Small intestine (tissue), 7 donors: ENCODE results near the gene NF2. TPM values are rescaled to one million over a fixed set of nuclear protein-coding genes. Genes with fewer than 3 reads are reported as not detected.

Experiments used
- DNase-seq, 2 donors: peaks; one replicate each; pipeline versions ENCODE4 v3.0.0 to v3.0.0-alpha.2; 2013
- FAIRE-seq: peaks from 2 replicates; lab custom pipeline; 2012; peaks lifted over from hg19 to GRCh38; lab: Jason Lieb, UNC
- H3K27ac ChIP-seq, 3 donors: one replicate each; pipeline ENCODE4 v1.5.1; 2013; ENCODE audit warnings: low read length in 2 of 3, mild to moderate bottlenecking in 2 of 3, control low read depth in 1 of 3, inconsistent platforms in 1 of 3, low read depth in 1 of 3, moderate library complexity in 1 of 3
- H3K27me3 ChIP-seq, 3 donors: one replicate each; pipeline ENCODE4 v1.6.1; 2013; ENCODE audit warnings: low read length in 3 of 3, inconsistent platforms in 1 of 3; ENCODE audit not compliant: control insufficient read depth in 3 of 3, insufficient read depth in 3 of 3
- H3K36me3 ChIP-seq, 3 donors: one replicate each; pipeline ENCODE4 v1.6.1; 2013; ENCODE audit warnings: low read length in 3 of 3, inconsistent platforms in 1 of 3, low read depth in 1 of 3, mild to moderate bottlenecking in 1 of 3, moderate library complexity in 1 of 3; ENCODE audit not compliant: control insufficient read depth in 3 of 3, insufficient read depth in 2 of 3
- H3K4me1 ChIP-seq, 3 donors: one replicate each; pipeline ENCODE4 v1.6.1; 2013; ENCODE audit warnings: low read length in 2 of 3, inconsistent platforms in 1 of 3, low read depth in 1 of 3, mild to moderate bottlenecking in 1 of 3, moderate library complexity in 1 of 3; ENCODE audit not compliant: control insufficient read depth in 3 of 3, insufficient read depth in 2 of 3
- H3K4me3 ChIP-seq, 3 donors: one replicate each; pipeline ENCODE4 v1.5.1; 2013; ENCODE audit warnings: low read length in 3 of 3, control low read depth in 1 of 3, inconsistent platforms in 1 of 3, low read depth in 1 of 3, mild to moderate bottlenecking in 1 of 3, moderate library complexity in 1 of 3
- H3K9me3 ChIP-seq, 2 donors: one replicate each; pipeline ENCODE4 v1.6.1; 2013; ENCODE audit warnings: low read depth in 1 of 2, low read length in 1 of 2; ENCODE audit not compliant: control insufficient read depth in 2 of 2, insufficient read depth in 1 of 2
- WGBS, 3 donors: extraction: QIAGEN DNeasy Blood & Tissue Kit; methylation state at CpG; one replicate each; pipeline ENCODE4 v1.1.7; 2013; 5-methylcytosine and 5-hydroxymethylcytosine counted together
- polyA plus RNA-seq, 4 donors: library from polyadenylated mRNA; stranded (reverse) in 3 of 4; unstranded in 1 of 4; fragments of 200-250 nt in 3 of 4; fragments of 120-200 nt in 1 of 4; gene quantifications; one replicate each; pipeline versions ENCODE4 v1.2.1 to v1.2.3, GENCODE V29; 2013
- donor health status: healthy with polysubstance abuse.
- donor health status: control.
- donor health status: control.
- donor health status: Bipolar disorder and iron deficiency.
- donor health status: healthy.

NF2 gene
- polyA plus RNA-seq, 4 donors, result 6.5 to 14.7 (median 9.8) TPM

DNA sequence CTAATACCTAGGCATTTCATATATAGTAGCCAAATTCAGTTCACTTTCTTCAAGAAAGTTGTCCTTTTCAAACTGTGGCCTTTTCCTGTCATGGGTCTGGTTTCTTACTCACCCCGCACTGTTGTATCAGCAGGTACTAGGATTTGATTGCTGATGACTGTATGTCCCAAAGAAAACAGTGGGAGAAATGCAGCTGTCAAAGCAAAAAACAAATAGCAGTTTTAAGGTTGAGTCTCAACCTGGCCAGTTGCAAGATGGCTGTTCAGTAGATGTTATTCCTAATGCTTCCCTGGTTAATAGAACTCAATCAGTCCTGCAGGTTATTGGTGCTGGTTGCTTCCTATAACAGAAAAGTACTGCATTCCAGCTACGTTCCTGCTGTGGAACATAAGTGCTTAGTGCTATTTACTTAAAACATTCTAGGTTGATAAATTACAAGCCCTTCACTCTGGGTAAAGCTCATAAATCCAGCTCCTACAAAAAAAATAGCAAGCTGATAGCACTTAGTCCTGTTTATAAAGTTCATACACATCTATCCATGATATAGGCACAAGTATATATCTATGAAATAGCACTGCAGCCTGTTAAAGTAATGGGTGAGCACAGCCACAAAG is 26.6 kb downstream of the NF2 start:
- peak in 1 of 2 donors; percentile 7 for DNase-seq
- Histone ChIP-seq H3K4me1 (peaks cover 0 to 20% (median 2%) of the 10 kb centered on the region in 3 donors), H3K27ac (no peak overlapping the region), H3K4me3 (no peak overlapping the region), H3K9me3 (no peaks in the 10 kb centered on the region), H3K36me3 (no peaks in the 10 kb centered on the region), H3K27me3 (no peaks in the 10 kb centered on the region)
- FAIRE-seq, result no peak
- WGBS, 3 donors, result 76 to 80% (median 79%) methylated on average over 2 of the region's 2 CpGs

DNA sequence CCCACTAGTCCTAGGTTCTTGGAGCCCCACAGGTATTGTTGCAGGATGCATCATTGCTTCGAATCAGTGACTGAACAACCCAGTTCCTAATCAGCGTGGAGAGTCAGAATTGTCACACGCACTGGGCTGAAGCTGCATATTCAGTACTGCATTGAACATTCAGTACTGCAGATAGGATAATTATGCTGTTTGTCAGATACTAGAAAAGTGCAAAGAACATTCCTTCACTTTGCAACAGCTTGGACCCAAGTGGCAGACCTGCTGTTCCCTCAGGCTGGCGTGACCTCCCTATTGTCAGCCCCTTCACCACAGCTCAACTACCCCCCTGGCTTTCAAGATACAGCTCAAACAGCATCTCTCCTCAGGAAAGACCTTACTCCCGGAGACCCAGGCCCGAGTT is 27.6 kb downstream of the NF2 start:
- Histone ChIP-seq H3K4me1 (peaks cover 0 to 20% (median 2%) of the 10 kb centered on the region in 3 donors), H3K4me3 (no peak overlapping the region), H3K9me3 (no peaks in the 10 kb centered on the region), H3K27ac (no peak overlapping the region), H3K27me3 (no peaks in the 10 kb centered on the region), H3K36me3 (no peaks in the 10 kb centered on the region)
- no peak for DNase-seq
- WGBS, 3 donors, result 93 to 95% (median 94%) methylated on average over 6 of the region's 6 CpGs
- no peak for FAIRE-seq

DNA sequence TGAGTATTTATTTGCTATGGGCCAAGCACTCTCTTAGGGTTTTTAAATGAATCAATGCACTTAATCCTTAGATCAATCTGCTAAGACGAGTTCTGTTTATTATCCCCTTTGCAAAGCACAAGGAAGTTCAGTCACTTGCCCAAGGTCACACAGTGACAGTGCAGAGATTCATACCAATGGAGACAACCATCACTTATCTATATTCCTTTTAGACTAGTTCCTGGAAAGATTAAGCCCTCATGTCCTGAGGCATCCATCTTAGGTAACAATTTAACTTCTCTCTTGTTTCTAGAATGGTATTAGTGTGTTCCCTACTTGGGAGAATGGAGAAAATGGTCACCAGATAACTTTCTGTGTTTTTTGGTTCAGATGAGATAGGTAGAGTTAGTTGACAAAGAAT is 28.3 kb downstream of the NF2 start:
- Histone ChIP-seq H3K27ac (no peak overlapping the region), H3K36me3 (peaks cover 0 to 1% (median 0%) of the 10 kb centered on the region in 3 donors), H3K4me3 (no peak overlapping the region), H3K9me3 (no peaks in the 10 kb centered on the region), H3K4me1 (peaks cover 0 to 20% (median 2%) of the 10 kb centered on the region in 3 donors), H3K27me3 (no peaks in the 10 kb centered on the region)
- DNase-seq (no peak), FAIRE-seq (no peak)
- WGBS, 3 donors, result 20 to 56% (median 29%) methylated on average over 1 of the region's 1 CpG

DNA sequence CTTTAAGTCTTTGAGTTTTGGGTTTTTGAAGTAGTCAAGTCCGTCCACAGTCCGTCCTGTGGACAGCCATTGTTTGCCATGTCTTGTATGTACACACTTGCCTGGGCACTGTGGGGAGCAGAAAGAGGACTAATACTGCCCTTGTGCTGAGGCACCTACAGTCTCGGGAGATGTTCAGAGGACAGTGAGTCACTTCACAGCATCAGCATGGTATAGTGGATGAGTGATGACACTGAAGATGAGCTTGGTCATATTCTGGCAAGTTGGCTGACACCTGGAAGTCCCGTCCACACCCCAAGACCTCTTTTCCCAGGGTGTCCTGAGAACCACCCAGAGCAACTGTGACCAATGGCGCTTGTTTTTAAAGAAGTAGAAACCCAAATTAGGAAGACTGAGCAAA is 29.2 kb downstream of the NF2 start:
- WGBS, 3 donors, result 94 to 97% (median 97%) methylated on average over 5 of the region's 5 CpGs
- Histone ChIP-seq H3K9me3 (no peaks in the 10 kb centered on the region), H3K4me3 (no peak overlapping the region), H3K4me1 (peaks cover 0 to 20% (median 2%) of the 10 kb centered on the region in 3 donors), H3K36me3 (peaks cover 0 to 4% (median 3%) of the 10 kb centered on the region in 3 donors), H3K27me3 (no peaks in the 10 kb centered on the region), H3K27ac (no peak overlapping the region)
- DNase-seq, result no peak
- no peak for FAIRE-seq

DNA sequence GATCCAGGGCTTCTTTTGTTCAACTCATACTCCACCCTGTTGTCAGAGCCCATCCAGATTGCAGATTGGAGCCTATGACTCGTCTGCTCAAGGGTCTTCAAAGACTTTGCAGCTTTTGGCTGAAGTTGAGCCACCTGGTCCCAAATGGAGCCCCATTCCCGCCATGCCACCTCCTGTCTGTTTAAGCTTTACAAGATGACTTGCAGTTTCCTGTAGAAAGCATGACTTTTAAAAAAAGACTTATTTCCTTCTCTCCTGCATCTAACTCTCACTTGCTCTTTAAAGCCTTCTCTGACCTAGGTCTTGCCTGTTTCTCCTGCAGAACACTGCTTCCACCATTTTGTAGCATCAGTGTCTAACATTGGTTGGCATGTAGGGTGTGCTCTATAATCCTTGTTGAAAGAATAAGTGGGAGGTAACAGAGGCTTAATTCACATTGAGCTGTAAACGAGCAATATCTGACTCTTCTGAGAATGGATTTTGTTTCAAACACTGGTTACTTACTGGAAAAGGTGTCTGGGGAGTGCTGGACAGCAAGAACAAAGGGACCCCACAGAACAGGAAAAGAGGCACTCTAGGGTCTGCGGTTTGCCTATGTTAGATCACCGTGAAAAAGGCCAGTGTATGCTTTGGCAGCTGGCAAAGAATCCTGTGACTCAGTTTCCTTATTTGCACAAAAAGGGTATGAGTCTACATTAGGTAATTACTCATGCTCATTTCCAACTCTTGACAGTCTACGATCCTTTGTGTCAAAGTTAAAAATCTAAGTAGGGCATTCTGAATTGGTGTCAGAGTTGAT is 30.3 kb downstream of the NF2 start:
- 76 to 90% (median 79%) methylated on average over 6 of the region's 6 CpGs for WGBS, 3 donors
- FAIRE-seq (no peak), DNase-seq (no peak)
- H3K27ac ChIP-seq, result no peak overlapping the region
- peaks cover 0 to 5% (median 4%) of the 10 kb centered on the region in 3 donors for H3K36me3 ChIP-seq
- H3K9me3 ChIP-seq, result no peaks in the 10 kb centered on the region
- H3K27me3 ChIP-seq, result no peaks in the 10 kb centered on the region
- no peak overlapping the region for H3K4me3 ChIP-seq
- H3K4me1 ChIP-seq, result peaks cover 0 to 20% (median 2%) of the 10 kb centered on the region in 3 donors

DNA sequence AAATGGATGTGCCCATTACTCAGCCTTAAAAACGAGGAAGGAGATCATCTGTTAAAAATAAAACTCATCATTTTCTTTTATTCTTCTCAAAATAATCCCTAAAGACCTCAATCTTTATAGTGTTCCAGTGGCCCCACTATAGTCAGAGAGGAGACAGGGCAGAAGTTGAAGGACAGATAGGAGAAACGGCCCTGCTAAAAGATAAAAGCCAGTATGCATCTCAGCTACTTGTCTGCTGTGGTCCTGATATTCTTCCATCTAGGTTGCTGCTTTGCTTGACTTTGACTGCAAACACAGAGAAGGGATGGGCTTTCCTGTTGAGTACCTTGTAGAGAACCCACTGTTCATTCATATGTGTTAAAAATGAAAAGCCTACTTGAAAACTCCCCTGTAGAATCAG is 31.4 kb downstream of the NF2 start:
- H3K4me3 ChIP-seq, result no peak overlapping the region
- FAIRE-seq (no peak), DNase-seq (no peak)
- H3K27me3 ChIP-seq, result no peaks in the 10 kb centered on the region
- H3K9me3 ChIP-seq, result no peaks in the 10 kb centered on the region
- 73 to 85% (median 74%) methylated on average over 2 of the region's 2 CpGs for WGBS, 3 donors
- H3K27ac ChIP-seq, result no peak overlapping the region
- peaks cover 0 to 7% (median 4%) of the 10 kb centered on the region in 3 donors for H3K36me3 ChIP-seq
- peaks cover 0 to 10% (median 2%) of the 10 kb centered on the region in 3 donors for H3K4me1 ChIP-seq

DNA sequence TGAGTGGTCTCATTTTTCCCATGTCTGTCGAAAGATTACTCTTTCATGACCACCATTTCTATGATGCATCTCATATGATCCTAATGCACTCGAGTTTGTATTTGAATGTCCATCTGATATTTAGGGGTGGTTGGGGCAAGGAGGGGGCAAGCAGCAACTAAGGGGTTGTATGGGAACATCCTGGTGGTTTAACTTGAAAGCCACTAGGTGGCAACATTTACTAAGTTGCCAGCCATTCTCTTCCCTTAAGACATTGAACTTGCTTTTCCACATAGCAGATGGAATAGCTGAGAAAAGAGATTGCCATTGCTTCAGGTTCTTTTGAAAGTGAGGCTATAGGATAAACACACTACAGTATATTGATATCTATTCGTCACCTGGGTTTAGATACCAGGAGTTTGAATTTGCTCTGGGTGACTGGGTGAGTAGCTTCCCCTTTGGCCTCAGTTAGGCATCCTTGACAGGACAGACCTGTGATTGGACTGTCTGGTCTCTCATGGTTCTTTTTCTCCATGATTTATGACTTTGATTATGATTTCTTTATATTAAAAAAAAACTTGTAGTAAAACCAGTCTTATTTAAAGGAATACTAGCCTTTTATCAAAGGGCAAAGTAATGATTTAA is 32.4 kb downstream of the NF2 start:
- 34 to 42% (median 41%) methylated on average over 3 of the region's 3 CpGs for WGBS, 3 donors
- no peak for FAIRE-seq
- DNase-seq, result peak; percentile 48 to 56
- H3K27ac ChIP-seq, result no peak overlapping the region
- H3K9me3 ChIP-seq, result no peaks in the 10 kb centered on the region
- H3K36me3 ChIP-seq, result peaks cover 0 to 7% (median 4%) of the 10 kb centered on the region in 3 donors
- no peak overlapping the region for H3K4me3 ChIP-seq
- H3K27me3 ChIP-seq, result no peaks in the 10 kb centered on the region
- peaks cover 0 to 4% (median 2%) of the 10 kb centered on the region in 3 donors for H3K4me1 ChIP-seq

DNA sequence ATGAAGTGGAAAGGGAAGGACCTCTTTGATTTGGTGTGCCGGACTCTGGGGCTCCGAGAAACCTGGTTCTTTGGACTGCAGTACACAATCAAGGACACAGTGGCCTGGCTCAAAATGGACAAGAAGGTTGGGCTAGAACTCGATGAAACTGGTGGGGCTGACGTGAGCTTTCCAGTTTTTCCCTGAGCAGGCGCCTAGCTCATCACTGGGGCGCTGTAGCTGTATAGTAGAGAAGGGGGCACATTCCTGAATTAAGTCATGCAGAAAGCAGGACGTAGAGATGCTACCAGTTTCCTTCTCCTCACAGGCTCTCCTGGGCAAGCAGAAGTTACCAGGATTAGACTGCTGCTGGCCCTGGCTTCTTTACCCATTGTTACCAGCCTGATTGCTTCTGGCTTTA is 33.3 kb downstream of the NF2 start:
- H3K4me3 ChIP-seq, result no peak overlapping the region
- peaks cover 0 to 6% (median 2%) of the 10 kb centered on the region in 3 donors for H3K4me1 ChIP-seq
- 90 to 94% (median 91%) methylated on average over 7 of the region's 7 CpGs for WGBS, 3 donors
- DNase-seq (no peak), FAIRE-seq (no peak)
- no peaks in the 10 kb centered on the region for H3K27me3 ChIP-seq
- peaks cover 0 to 7% (median 4%) of the 10 kb centered on the region in 3 donors for H3K36me3 ChIP-seq
- no peaks in the 10 kb centered on the region for H3K9me3 ChIP-seq
- H3K27ac ChIP-seq, result no peak overlapping the region
